ENCODE measurements around the gene SPINK5.

Gene SPINK5

DNA sequence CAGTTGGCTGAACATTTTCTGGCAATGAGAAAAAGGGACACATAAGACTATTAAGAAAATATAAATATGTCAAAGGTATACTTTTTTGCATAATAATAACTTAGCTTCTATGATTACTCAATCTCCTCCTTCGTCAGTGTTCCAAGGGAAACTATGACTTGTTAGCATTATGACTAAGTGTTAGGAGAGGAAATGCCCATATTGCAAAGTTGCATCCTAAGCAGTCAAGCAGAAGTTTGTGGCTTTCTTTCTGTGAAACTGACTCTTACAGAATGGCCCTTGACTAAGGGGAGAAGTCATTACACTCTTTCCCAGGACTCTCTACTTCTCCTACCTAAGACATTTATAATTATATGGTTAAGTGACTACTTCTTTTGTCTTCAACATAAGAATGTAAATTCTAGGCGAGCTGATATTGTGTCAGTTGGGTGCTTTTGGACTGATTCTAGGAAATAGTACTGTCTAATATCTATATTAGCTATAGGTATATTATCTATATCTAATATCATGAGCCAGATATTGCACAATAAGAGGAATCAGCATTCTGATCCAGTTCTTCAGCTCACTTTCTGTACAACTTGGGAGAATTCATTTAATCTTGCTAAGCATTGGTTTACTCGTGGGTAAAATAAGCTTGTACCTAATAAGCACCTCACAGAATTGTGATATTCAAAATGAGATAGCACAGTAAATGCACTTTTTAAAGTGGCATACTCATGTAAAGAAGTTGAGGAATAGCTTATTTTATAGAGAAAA, 122.6 kb downstream of the SPINK5 start:
- peaks cover 18% of the 10 kb centered on the region for H3K4me1 ChIP-seq (ENCODE audit: insufficient read depth, poor library complexity, severe bottlenecking)
- DNase-seq (ENCODE audit: low spot score) (no peak), ATAC-seq (ENCODE audit: low read depth) (peak; percentile 100)
- H3K36me3 ChIP-seq (ENCODE audit: low read depth): no peaks in the 10 kb centered on the region
- no peak overlapping the region for H3K4me3 ChIP-seq (ENCODE audit: severe bottlenecking)
- TF ChIP-seq, protein P1, sequence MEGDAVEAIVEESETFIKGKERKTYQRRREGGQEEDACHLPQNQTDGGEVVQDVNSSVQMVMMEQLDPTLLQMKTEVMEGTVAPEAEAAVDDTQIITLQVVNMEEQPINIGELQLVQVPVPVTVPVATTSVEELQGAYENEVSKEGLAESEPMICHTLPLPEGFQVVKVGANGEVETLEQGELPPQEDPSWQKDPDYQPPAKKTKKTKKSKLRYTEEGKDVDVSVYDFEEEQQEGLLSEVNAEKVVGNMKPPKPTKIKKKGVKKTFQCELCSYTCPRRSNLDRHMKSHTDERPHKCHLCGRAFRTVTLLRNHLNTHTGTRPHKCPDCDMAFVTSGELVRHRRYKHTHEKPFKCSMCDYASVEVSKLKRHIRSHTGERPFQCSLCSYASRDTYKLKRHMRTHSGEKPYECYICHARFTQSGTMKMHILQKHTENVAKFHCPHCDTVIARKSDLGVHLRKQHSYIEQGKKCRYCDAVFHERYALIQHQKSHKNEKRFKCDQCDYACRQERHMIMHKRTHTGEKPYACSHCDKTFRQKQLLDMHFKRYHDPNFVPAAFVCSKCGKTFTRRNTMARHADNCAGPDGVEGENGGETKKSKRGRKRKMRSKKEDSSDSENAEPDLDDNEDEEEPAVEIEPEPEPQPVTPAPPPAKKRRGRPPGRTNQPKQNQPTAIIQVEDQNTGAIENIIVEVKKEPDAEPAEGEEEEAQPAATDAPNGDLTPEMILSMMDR (IDR thresholded peaks at IDR 0.05; ENCODE audit: poor library complexity, severe bottlenecking): no peak
- H3K27me3 ChIP-seq (ENCODE audit: insufficient read depth, poor library complexity, severe bottlenecking): no peaks in the 10 kb centered on the region
- no peaks in the 10 kb centered on the region for H3K9me3 ChIP-seq (ENCODE audit: severe bottlenecking)
- H3K27ac ChIP-seq (ENCODE audit: poor library complexity, severe bottlenecking): peak overlapping the region; percentile 58
